ENCODE data around the gene SPATA19. TPM values are rescaled to one million over a fixed set of nuclear protein-coding genes. Genes with fewer than 3 reads are reported as not detected.

SPATA19 gene
- total and polyA plus RNA-seq, 5 donors: not detected

GRCh38 chr11:133800666-133801065 is 44.6 kb downstream of the SPATA19 start:
- no peak for DNase-seq
- Histone ChIP-seq H3K4me3 (ENCODE audit: low read length) (no peak overlapping the region), H3K9me3 (ENCODE audit: control insufficient read depth, low read length) (no peaks in the 10 kb centered on the region), H3K4me1 (ENCODE audit: control insufficient read depth, insufficient read depth, low read length) (no peaks in the 10 kb centered on the region), H3K27ac (ENCODE audit: low read length) (no peak overlapping the region), H3K27me3 (ENCODE audit: control insufficient read depth, insufficient read depth) (no peaks in the 10 kb centered on the region)
- WGBS: 93% methylated on average over 8 of the region's 8 CpGs
- ATAC-seq: no peak
- intact Hi-C loops (cut with DNase I): no loop called here

- intact Hi-C loops (cut with DNase I): no loop called here
- H3K4me3 ChIP-seq (ENCODE audit: low read length): no peak overlapping the region
- DNase-seq (no peak), ATAC-seq (no peak)
- H3K9me3 ChIP-seq (ENCODE audit: control insufficient read depth, low read length): no peaks in the 10 kb centered on the region
- no peak overlapping the region for H3K27ac ChIP-seq (ENCODE audit: low read length)
- 60% methylated on average over 6 of the region's 6 CpGs for WGBS
- no peaks in the 10 kb centered on the region for H3K27me3 ChIP-seq (ENCODE audit: control insufficient read depth, insufficient read depth)
- H3K4me1 ChIP-seq (ENCODE audit: control insufficient read depth, insufficient read depth, low read length): no peaks in the 10 kb centered on the region
Measured at GRCh38 chr11:133797554-133797953, 47.8 kb downstream of the SPATA19 start.

GRCh38 chr11:133796043-133796795 is 49.1 kb downstream of the SPATA19 start:
- WGBS: 88% methylated on average over 10 of the region's 10 CpGs
- intact Hi-C loops (cut with DNase I): no loop called here
- no peaks in the 10 kb centered on the region for H3K27me3 ChIP-seq (ENCODE audit: control insufficient read depth, insufficient read depth)
- no peaks in the 10 kb centered on the region for H3K4me1 ChIP-seq (ENCODE audit: control insufficient read depth, insufficient read depth, low read length)
- DNase-seq (no peak), ATAC-seq (no peak)
- no peak overlapping the region for H3K4me3 ChIP-seq (ENCODE audit: low read length)
- H3K9me3 ChIP-seq (ENCODE audit: control insufficient read depth, low read length): no peaks in the 10 kb centered on the region
- H3K27ac ChIP-seq (ENCODE audit: low read length): no peak overlapping the region

GRCh38 chr11:133795088-133795487 is 50.2 kb downstream of the SPATA19 start:
- WGBS: 89% methylated on average over 2 of the region's 2 CpGs
- intact Hi-C loops (cut with DNase I): no loop called here
- no peak for DNase-seq
- H3K27me3 ChIP-seq (ENCODE audit: control insufficient read depth, insufficient read depth): no peaks in the 10 kb centered on the region
- H3K4me3 ChIP-seq (ENCODE audit: low read length): no peak overlapping the region
- no peaks in the 10 kb centered on the region for H3K4me1 ChIP-seq (ENCODE audit: control insufficient read depth, insufficient read depth, low read length)
- ATAC-seq: no peak
- no peak overlapping the region for H3K27ac ChIP-seq (ENCODE audit: low read length)
- no peaks in the 10 kb centered on the region for H3K9me3 ChIP-seq (ENCODE audit: control insufficient read depth, low read length)

- no peaks in the 10 kb centered on the region for H3K9me3 ChIP-seq (ENCODE audit: control insufficient read depth, low read length)
- no peak for ATAC-seq
- H3K27me3 ChIP-seq (ENCODE audit: control insufficient read depth, insufficient read depth): no peaks in the 10 kb centered on the region
- 94% methylated on average over 2 of the region's 2 CpGs for WGBS
- H3K27ac ChIP-seq (ENCODE audit: low read length): no peak overlapping the region
- DNase-seq: no peak
- intact Hi-C loops (cut with DNase I): no loop called here
- H3K4me3 ChIP-seq (ENCODE audit: low read length): no peak overlapping the region
- H3K4me1 ChIP-seq (ENCODE audit: control insufficient read depth, insufficient read depth, low read length): no peaks in the 10 kb centered on the region
Measured at GRCh38 chr11:133794205-133794604, 51.1 kb downstream of the SPATA19 start.

GRCh38 chr11:133793271-133794035 is 51.9 kb downstream of the SPATA19 start:
- 70% methylated on average over 7 of the region's 7 CpGs for WGBS
- Histone ChIP-seq H3K27ac (ENCODE audit: low read length) (no peak overlapping the region), H3K9me3 (ENCODE audit: control insufficient read depth, low read length) (no peaks in the 10 kb centered on the region), H3K4me1 (ENCODE audit: control insufficient read depth, insufficient read depth, low read length) (no peaks in the 10 kb centered on the region), H3K27me3 (ENCODE audit: control insufficient read depth, insufficient read depth) (no peaks in the 10 kb centered on the region), H3K4me3 (ENCODE audit: low read length) (no peak overlapping the region)
- ATAC-seq: no peak
- DNase-seq: no peak
- intact Hi-C loops (cut with DNase I): no loop called here

- Histone ChIP-seq H3K9me3 (ENCODE audit: control insufficient read depth, low read length) (no peaks in the 10 kb centered on the region), H3K27ac (ENCODE audit: low read length) (no peak overlapping the region), H3K4me1 (ENCODE audit: control insufficient read depth, insufficient read depth, low read length) (no peaks in the 10 kb centered on the region), H3K4me3 (ENCODE audit: low read length) (no peak overlapping the region), H3K27me3 (ENCODE audit: control insufficient read depth, insufficient read depth) (no peaks in the 10 kb centered on the region)
- DNase-seq (no peak), ATAC-seq (no peak)
- 79% methylated on average over 5 of the region's 5 CpGs for WGBS
- intact Hi-C loops (cut with DNase I): no loop called here
Measured at GRCh38 chr11:133790995-133791394, 54.3 kb downstream of the SPATA19 start.

Other genes starting within 250 kb of the SPATA19 start
- gene IGSF9B, start 111.5 kb upstream of the SPATA19 start, total RNA-seq: 10 to 100 TPM; 40.1 to 58.9 (median 54.3) TPM
- gene IGSF9B, start 111.5 kb upstream of the SPATA19 start, polyA plus RNA-seq: 27.8 TPM
- 10 to 100 TPM; 44.5 to 45.5 (median 44.9) TPM for gene JAM3, start 223.6 kb upstream of the SPATA19 start, total RNA-seq
- gene JAM3, start 223.6 kb upstream of the SPATA19 start, polyA plus RNA-seq: 22.2 TPM